Activated naive CD4-positive, alpha-beta T cell treated with anti-CD3 and anti-CD28 coated beads for 36 hours (primary cell): ENCODE data around the gene CCDC24. TPM values are rescaled to one million over a fixed set of nuclear protein-coding genes. Genes with fewer than 3 reads are reported as not detected.

ENCODE experiments used
- CTCF ChIA-PET: fragments of 350-600 bp; sonication (Branson Sonifier 250); formaldehyde crosslinking; loops from one replicate; lab custom pipeline; 2021; ENCODE audit warnings: antibody characterized with exemption; lab: Charles Lee
- DNase-seq: peaks from one replicate; pipeline ENCODE4 v3.0.0-alpha.2; 2020
- H3K27ac Mint-ChIP-seq: one replicate; pipeline ENCODE4 v1.8.0; 2021; ENCODE audit warnings: mild to moderate bottlenecking, mixed read lengths
- H3K27me3 Mint-ChIP-seq: one replicate; pipeline ENCODE4 v1.8.0; 2021; ENCODE audit warnings: low read depth, mixed read lengths
- H3K36me3 Mint-ChIP-seq: one replicate; pipeline ENCODE4 v1.8.0; 2021; ENCODE audit warnings: low read depth, mixed read lengths
- H3K4me1 Mint-ChIP-seq: one replicate; pipeline ENCODE4 v1.8.0; 2021; ENCODE audit warnings: low read depth, mixed read lengths
- H3K4me3 Mint-ChIP-seq: one replicate; pipeline ENCODE4 v1.8.0; 2021; ENCODE audit warnings: mild to moderate bottlenecking, moderate library complexity, mixed read lengths
- H3K9me3 Mint-ChIP-seq: one replicate; pipeline ENCODE4 v1.8.0; 2021; ENCODE audit warnings: mixed read lengths
- intact Hi-C: fragments of 100-400 bp; cut with micrococcal nuclease; formaldehyde crosslinking; loops from one replicate; pipeline ENCODE4 v1.15.1; 2023
- total RNA-seq, 2 experiments: library from RNA; stranded (reverse); gene quantifications; one replicate each; pipeline ENCODE4 v1.2.3, GENCODE V29; 2021

CCDC24 gene
- total RNA-seq, 2 experiments from 2014 or later, result 0.91 to 1.6 TPM

DNA sequence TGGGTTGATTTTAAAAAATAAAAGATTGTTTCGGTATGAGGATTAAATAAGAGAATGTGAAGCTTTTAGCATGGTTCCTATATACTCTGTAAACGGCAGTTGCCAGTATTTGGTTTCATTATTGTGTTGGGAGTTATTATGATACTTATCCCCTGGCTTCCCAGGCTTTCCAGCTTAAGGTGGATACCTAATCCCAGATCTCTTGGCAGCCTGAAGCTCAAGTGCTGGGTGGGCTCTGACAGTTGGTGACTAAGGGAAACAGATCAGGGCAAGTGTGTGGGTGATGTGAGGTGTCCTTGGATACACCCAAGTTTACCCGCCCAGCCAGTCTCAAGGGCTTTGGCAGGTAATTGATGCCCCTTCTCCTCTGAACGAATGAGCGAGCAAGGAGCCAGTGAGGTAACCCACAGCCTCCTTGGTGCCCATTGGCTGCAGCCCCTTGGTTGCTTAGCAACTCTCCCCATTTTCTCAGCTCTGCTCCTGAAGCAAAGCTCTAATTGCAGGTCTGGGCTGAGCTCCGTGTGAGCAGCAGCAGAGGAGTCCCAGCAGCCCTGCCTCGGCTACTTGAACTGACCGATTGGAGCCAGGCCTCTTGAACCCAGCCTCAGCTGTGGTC, 38.6 kb upstream of the CCDC24 start:
- H3K4me1 Mint-ChIP-seq, result peaks cover 17% of the 10 kb centered on the region
- intact Hi-C loops, result no loop called here
- no peaks in the 10 kb centered on the region for H3K9me3 Mint-ChIP-seq
- H3K4me3 Mint-ChIP-seq, result no peak overlapping the region
- no peak overlapping the region for H3K27ac Mint-ChIP-seq
- no peak for DNase-seq
- no peaks in the 10 kb centered on the region for H3K27me3 Mint-ChIP-seq
- CTCF ChIA-PET, result interaction anchor here (2.0 kb wide), 1 partner anchor 18 kb away, joined by 6 read pairs; no protein-coding TSS in a partner anchor
- H3K36me3 Mint-ChIP-seq, result peaks cover 6% of the 10 kb centered on the region

GRCh38 chr1:43953361-43953760, 38.0 kb upstream of the CCDC24 start:
- H3K27ac Mint-ChIP-seq, result no peak overlapping the region
- no peaks in the 10 kb centered on the region for H3K27me3 Mint-ChIP-seq
- no peaks in the 10 kb centered on the region for H3K9me3 Mint-ChIP-seq
- H3K36me3 Mint-ChIP-seq, result peaks cover 8% of the 10 kb centered on the region
- H3K4me3 Mint-ChIP-seq, result no peak overlapping the region
- intact Hi-C loops, result no loop called here
- CTCF ChIA-PET, result interaction anchor here (2.0 kb wide), 1 partner anchor 18 kb away, joined by 6 read pairs; no protein-coding TSS in a partner anchor
- H3K4me1 Mint-ChIP-seq, result peaks cover 12% of the 10 kb centered on the region
- no peak for DNase-seq

GRCh38 chr1:43954036-43954435, 37.4 kb upstream of the CCDC24 start:
- Mint-ChIP-seq H3K4me1 (peaks cover 5% of the 10 kb centered on the region), H3K27me3 (no peaks in the 10 kb centered on the region), H3K9me3 (no peaks in the 10 kb centered on the region), H3K36me3 (peaks cover 8% of the 10 kb centered on the region), H3K27ac (no peak overlapping the region), H3K4me3 (no peak overlapping the region)
- intact Hi-C loops, result no loop called here
- DNase-seq, result no peak
- CTCF ChIA-PET, result interaction anchor here (0.7 to 2.0 kb wide), 3 partner anchors 19 to 191 kb away, joined by 4 to 6 read pairs (median 4); no protein-coding TSS in a partner anchor

DNA sequence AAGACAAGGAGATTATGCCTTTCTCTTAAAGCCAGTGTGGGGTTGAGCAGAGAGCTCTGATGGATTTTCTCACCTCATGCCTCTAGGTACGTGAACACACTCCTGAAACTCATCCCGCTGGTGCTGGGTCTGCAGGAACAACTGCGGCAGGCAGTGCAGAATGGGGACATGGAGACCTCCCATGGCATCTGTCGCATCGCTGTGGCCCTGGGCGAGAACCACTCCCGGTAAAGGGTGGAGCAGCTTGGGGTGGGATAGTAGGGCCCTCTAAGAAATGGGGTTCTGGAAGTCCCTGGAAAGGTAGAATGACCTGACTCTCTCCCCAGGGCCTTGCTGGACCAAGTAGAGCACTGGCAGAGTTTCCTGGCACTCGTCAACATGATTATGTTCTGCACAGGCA, 35.2 kb upstream of the CCDC24 start:
- Mint-ChIP-seq H3K9me3 (no peaks in the 10 kb centered on the region), H3K36me3 (peaks cover 7% of the 10 kb centered on the region), H3K27me3 (no peaks in the 10 kb centered on the region), H3K4me1 (peaks cover 2% of the 10 kb centered on the region), H3K27ac (no peak overlapping the region), H3K4me3 (no peak overlapping the region)
- DNase-seq, result no peak
- CTCF ChIA-PET, result interaction anchor here (1.0 kb wide), 1 partner anchor 21 kb away, joined by 5 read pairs; no protein-coding TSS in a partner anchor
- intact Hi-C loops, result no loop called here

- CTCF ChIA-PET, result interaction anchor here (0.6 kb wide), 1 partner anchor 24 kb away, joined by 3 read pairs; the partner anchor contains the start of gene ARTN
- H3K9me3 Mint-ChIP-seq, result no peaks in the 10 kb centered on the region
- no peaks in the 10 kb centered on the region for H3K4me1 Mint-ChIP-seq
- no peaks in the 10 kb centered on the region for H3K27me3 Mint-ChIP-seq
- intact Hi-C loops, result no loop called here
- no peak overlapping the region for H3K27ac Mint-ChIP-seq
- H3K4me3 Mint-ChIP-seq, result no peak overlapping the region
- H3K36me3 Mint-ChIP-seq, result peaks cover 11% of the 10 kb centered on the region
- DNase-seq, result no peak
Observed at GRCh38 chr1:43957407-43958040, 33.9 kb upstream of the CCDC24 start.

DNA sequence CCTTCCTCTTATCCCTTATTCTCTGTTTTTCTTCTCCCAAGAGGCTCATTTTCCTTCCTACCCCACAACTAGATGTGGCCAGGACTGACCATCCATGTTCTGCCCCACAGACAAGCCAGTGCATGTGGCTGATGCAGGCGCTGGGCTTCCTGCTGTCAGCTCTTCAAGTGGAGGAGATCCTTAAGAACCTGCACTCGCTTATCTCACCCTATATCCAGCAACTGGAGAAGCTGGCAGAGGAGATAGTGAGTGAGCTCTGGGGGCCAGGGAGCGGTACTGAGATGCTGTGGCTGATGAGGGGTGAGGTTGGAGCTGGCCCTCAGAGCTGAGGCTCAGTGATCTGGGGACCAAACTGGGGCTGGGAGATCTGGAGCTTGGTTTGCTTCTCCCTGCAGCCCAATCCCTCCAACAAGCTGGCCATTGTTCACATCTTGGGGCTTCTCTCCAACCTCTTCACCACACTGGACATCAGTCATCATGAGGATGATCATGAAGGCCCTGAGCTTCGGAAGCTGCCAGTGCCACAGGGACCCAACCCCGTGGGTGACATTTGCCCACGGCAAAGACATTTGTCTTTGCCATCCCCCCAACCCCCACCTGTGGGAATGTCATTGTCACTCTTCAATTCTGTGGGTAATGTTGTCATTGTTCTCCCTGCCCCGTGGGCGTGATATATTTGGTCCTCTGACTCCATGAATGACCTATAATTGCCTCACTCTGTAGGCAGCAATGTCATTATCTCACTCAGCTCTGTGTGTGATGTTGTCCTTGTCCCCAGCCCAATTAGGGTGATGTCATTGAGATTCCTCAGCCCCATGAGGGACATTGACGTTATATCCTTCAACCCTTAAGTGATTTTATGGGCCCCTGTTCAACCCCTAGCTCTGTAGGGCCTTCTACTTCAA, 32.8 kb upstream of the CCDC24 start:
- H3K36me3 Mint-ChIP-seq, result peaks cover 11% of the 10 kb centered on the region
- no peaks in the 10 kb centered on the region for H3K9me3 Mint-ChIP-seq
- CTCF ChIA-PET, result interaction anchor here (0.6 to 1.3 kb wide), 3 partner anchors 13 to 89 kb away, joined by 3 to 4 read pairs (median 3); partner anchors contain the start of gene ARTN
- H3K4me1 Mint-ChIP-seq, result no peaks in the 10 kb centered on the region
- intact Hi-C loops, result no loop called here
- no peak overlapping the region for H3K4me3 Mint-ChIP-seq
- no peak for DNase-seq
- H3K27me3 Mint-ChIP-seq, result no peaks in the 10 kb centered on the region
- no peak overlapping the region for H3K27ac Mint-ChIP-seq

DNA sequence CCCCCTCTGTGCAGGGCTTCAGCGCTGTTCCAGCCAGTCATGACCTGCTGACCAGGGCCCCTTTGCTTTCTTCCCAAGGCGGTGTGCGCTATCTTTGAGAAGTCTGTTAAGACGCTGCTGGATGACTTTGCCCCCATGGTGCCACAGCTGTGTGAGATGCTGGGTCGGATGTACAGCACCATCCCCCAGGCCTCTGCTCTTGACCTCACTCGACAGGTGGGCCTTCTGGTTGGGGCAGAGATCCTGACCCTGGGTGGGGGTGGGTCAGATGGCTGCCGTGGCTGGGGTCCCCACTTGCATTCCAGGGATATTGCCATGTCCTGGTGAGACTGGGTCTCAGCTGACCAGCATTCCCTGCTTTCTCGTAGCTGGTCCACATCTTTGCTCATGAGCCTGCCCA, 30.6 kb upstream of the CCDC24 start:
- no peak for DNase-seq
- H3K9me3 Mint-ChIP-seq, result no peaks in the 10 kb centered on the region
- H3K4me1 Mint-ChIP-seq, result no peaks in the 10 kb centered on the region
- H3K27ac Mint-ChIP-seq, result no peak overlapping the region
- intact Hi-C loops, result no loop called here
- CTCF ChIA-PET, result no interaction called here
- H3K27me3 Mint-ChIP-seq, result no peaks in the 10 kb centered on the region
- H3K4me3 Mint-ChIP-seq, result no peak overlapping the region
- H3K36me3 Mint-ChIP-seq, result peaks cover 11% of the 10 kb centered on the region

DNA sequence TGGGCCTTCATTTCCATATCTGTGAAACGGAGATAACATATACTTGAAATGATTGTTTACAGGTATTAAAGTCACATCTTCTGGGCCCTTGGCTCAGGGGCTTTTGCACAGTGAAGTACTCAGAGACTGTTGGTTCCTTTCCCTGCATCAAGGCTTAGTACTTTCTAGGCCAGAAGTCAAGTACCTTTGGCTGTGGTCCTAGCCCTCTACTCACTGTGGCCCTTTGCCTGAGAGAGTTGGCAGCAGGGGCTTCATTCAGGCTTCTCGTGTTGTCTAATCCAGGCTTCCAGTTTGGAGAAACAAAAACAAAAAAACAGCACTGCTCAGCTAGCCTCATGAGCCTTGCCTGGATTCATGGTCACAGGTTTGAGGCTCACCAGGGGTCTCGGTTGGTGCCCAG, 29.7 kb upstream of the CCDC24 start:
- Mint-ChIP-seq H3K27ac (no peak overlapping the region), H3K36me3 (peaks cover 11% of the 10 kb centered on the region), H3K4me1 (no peaks in the 10 kb centered on the region), H3K9me3 (no peaks in the 10 kb centered on the region), H3K4me3 (no peak overlapping the region), H3K27me3 (no peaks in the 10 kb centered on the region)
- no peak for DNase-seq
- intact Hi-C loops, result no loop called here
- CTCF ChIA-PET, result no interaction called here

- CTCF ChIA-PET, result no interaction called here
- no peak overlapping the region for H3K27ac Mint-ChIP-seq
- intact Hi-C loops, result no loop called here
- no peaks in the 10 kb centered on the region for H3K4me1 Mint-ChIP-seq
- H3K4me3 Mint-ChIP-seq, result no peak overlapping the region
- peaks cover 9% of the 10 kb centered on the region for H3K36me3 Mint-ChIP-seq
- DNase-seq, result no peak
- no peaks in the 10 kb centered on the region for H3K9me3 Mint-ChIP-seq
- no peaks in the 10 kb centered on the region for H3K27me3 Mint-ChIP-seq
Observed at GRCh38 chr1:43962324-43962723, 29.1 kb upstream of the CCDC24 start.

- Mint-ChIP-seq H3K27ac (no peak overlapping the region), H3K9me3 (no peaks in the 10 kb centered on the region), H3K27me3 (no peaks in the 10 kb centered on the region), H3K4me3 (no peak overlapping the region), H3K4me1 (no peaks in the 10 kb centered on the region), H3K36me3 (peaks cover 7% of the 10 kb centered on the region)
- no peak for DNase-seq
- CTCF ChIA-PET, result no interaction called here
- intact Hi-C loops, result no loop called here
Observed at GRCh38 chr1:43963006-43963405, 28.4 kb upstream of the CCDC24 start.

GRCh38 chr1:43963890-43964289, 27.5 kb upstream of the CCDC24 start:
- Mint-ChIP-seq H3K27ac (no peak overlapping the region), H3K4me1 (no peaks in the 10 kb centered on the region), H3K9me3 (no peaks in the 10 kb centered on the region), H3K27me3 (no peaks in the 10 kb centered on the region), H3K36me3 (peaks cover 8% of the 10 kb centered on the region), H3K4me3 (no peak overlapping the region)
- CTCF ChIA-PET, result no interaction called here
- no peak for DNase-seq
- intact Hi-C loops, result no loop called here

- Mint-ChIP-seq H3K4me1 (peaks cover 7% of the 10 kb centered on the region), H3K9me3 (no peaks in the 10 kb centered on the region), H3K4me3 (no peak overlapping the region), H3K27me3 (no peaks in the 10 kb centered on the region), H3K27ac (no peak overlapping the region), H3K36me3 (peaks cover 8% of the 10 kb centered on the region)
- intact Hi-C loops, result no loop called here
- DNase-seq, result no peak
- CTCF ChIA-PET, result no interaction called here
Observed at GRCh38 chr1:43965316-43965715, 26.1 kb upstream of the CCDC24 start.
